NK-92 treated with Interleukin-12 subunit alpha and Interleukin-12 subunit beta, amount 100 ng/mL, for 24 hours (cell line): Measurements from ENCODE around the gene EXD3.
"Not testable (repeated sequence)": the region's sequence is repeated elsewhere in the genome, so short reads cannot be mapped to it uniquely, and the experiment has no call there.

Source experiments
- DNase-seq: peaks from one replicate; lab custom pipeline; 2025; lab: John Stamatoyannopoulos, UW

The EXD3 gene

DNA sequence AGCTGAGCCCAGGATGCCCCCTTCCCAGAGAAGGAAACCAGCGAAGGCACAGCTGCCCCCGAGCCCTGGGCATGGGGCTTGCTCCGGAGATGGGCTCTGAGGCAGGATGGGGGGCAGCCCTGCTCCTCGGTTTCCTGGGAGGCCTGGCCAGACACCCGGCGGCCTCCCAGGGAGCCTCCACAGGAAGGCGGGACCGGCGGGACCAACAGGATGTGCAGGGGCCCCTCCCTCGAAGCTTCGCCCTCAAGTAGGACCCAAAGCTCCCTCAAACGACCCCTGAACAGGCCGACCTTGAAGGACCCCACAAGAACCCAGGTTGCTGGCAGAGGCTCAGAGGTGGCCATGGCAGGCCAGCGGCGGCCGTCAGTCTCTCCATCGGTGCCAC is 11.7 kb downstream of the EXD3 start:
- no peak for DNase-seq

DNA sequence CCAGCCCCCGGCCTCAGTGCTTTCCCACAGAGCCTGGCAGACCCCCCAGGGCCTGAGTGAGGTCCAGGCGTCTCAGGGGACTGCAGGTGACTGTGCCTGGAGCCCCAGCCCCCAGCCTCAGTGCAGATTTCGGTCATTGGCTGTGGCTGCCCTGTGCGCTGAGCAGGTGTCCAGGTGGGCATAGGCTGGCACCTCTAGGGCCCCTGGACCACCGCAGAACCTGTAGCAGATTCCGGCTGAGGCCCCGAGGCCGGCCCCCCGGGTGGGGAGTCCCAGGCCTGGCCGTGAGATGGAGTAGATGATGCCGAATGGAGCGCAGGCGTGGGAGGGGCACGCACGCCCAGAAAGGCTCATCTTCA is 12.1 kb downstream of the EXD3 start:
- no peak for DNase-seq

DNA sequence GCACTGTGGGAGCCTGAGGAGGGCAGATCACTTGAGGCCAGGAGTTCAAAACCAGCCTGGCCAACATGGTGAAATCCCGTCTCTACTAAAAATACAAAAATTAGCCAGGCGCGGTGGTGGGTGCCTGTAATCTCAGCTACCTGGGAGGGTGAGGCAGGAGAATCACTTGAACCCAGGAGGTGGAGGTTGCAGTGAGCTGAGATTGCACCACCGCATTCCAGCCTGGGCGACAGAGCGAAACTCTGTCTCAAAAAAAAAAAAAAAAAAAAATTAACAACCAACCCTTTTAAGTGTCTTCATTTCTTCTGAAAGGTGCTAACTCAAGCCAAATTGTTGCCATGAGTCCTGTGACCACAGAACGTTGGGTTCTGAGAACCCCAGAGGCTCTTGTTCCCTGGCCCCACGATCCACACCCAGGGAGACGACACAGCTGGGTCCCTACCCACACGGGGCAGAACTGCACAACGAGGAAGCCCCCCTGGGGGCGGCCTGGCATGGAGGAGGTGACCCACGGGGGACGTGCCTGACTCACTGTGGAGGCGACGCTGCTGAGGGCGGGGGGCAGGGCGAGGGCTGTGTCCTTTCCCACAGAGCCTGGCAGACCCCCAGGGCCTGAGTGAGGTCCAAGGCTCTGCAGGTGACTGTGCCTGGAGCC is 12.6 kb downstream of the EXD3 start:
- DNase-seq: not testable (repeated sequence)

- no peak for DNase-seq
Observed at GRCh38 chr9:137409515-137409914, 13.4 kb downstream of the EXD3 start.

DNA sequence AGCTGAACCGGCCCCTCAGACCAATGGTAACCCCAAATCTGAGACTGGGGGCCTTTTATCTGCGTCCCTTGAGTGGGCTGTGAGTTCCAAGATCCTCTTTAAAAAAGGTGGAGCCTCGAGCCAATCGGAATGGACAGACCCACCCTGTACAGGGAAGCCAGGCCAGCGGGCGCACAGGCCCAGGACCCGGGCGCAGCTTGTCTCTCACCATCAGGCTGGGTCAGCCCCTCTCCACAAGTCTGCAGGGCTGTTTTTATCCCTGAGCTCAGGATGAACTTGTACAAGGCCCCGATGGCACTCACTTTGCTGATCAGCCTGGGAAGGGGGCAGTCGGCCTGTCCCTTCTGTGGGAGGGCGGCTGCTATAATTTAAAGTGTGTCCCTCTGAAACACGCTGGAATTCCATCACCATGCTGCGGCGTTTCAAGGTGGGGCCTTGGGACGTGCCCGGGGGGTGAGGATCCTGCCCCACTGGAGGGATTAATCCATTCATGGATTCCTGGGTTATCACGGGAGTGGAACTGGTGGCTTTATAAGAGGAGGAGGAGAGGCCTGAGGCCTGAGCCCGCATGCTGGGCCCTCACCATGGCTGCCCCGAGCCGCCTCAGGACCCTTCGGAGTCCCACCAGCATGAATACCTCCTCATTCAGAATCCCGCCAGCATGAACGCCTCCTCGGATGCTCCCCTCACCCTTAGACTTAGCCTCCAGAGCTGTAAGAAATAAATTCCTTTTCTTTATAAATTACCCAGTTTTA is 14.1 kb downstream of the EXD3 start:
- no peak for DNase-seq

DNA sequence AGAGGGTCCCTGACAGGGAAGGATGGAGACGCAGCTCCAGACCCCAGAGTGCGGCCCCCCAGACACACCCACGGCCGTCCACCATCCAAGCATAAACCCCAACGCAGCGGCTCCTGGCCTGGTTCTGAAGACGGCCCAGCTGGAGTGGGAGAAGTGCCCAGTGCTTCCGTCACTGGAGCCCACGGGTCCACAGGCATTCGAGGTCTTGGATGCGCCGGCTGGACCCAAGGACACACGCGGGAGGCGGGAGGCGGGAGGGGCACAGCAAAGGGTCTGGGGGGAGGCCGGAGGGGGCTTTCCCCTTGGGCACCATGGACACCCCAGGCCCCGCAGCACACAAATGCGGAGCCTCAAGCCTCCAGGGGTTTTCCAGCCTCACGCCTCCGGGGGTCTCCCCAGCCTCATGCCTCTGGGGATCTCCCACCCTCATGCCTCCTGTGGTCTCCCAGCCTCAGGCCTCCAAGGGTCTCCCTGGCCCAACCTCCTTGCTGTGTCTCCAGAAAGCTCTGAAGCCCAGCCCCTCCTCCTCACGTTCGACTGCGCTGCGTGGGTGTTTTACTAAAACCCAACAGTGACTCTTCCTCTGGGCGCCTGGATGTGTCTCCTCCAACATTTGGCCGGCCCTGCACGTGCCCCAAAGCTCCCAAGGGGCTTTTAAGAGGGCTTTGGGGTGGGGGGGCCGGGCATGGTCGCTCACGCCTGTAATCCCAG is 15.2 kb downstream of the EXD3 start:
- no peak for DNase-seq

DNA sequence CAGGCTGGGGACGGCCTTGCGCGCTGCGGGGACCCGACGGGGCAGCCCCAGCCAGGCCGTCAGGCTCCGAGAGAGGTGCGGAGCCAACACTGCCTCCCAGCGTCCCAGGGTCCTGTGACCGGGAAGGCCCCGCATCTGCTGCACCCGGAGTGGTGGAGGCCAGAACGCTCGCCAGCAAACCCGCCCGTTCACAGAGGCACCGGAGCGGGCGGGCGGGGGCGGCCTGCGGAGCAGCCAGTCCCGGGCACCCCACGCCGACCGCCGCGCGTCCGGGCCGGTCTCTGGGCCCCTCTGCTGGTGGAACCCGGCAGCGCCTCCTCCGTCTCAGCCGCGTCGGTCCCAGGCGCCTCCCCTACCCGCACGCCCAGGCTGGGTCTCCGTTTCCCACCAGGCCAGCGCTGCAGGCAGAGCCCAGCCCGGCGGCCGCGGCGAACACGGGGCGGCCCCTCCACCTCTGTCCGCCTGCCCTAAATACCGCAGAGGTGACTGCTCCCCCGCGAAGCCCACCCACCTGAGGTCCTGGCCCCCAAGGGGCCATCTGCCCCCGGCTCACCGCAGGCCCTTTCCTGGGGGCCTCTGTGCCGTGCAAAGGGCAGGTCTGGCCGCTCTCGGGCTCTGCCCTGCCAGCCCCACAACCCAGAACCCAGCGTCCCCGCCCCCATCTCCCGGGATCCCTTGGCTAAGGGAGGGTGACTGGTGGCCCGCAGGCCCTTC is 15.9 kb downstream of the EXD3 start:
- DNase-seq: no peak

DNA sequence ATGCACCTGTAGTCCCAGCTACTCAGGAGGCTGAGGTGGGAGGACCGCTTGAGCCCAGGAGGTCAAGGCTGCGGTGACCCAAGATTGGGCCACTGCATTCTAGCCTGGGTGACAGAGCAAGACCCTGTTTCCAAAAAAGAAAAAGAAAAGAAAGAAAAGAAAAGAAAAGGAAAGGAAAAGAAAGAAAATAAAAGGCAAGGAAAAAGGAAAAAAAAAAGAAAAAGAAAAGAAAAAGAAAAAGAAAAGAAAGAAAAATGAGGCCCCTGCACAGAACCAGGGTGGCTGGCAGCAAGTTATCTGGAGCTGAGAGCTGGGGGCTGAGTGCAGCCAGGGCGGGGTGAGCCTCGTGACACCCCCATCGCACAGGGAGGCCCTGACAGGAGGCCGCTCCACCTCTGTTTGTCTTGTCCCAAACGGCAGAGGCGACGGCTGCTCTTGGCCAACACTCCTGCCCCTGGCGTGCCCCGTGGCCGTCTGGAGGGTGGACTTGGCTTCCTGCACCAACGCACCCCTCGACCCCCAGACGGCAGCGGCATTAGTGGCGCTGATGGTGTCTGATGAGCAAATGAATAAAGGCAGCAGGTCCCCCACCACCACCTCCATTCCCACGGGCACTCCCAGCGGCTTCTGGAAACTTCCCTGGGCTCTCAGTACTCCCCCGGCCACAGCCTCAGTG is 16.7 kb downstream of the EXD3 start:
- no peak for DNase-seq

- DNase-seq: no peak
Observed at GRCh38 chr9:137405677-137406081, 17.3 kb downstream of the EXD3 start.

- no peak for DNase-seq
Observed at GRCh38 chr9:137404961-137405567, 17.9 kb downstream of the EXD3 start.

- DNase-seq: no peak
Observed at GRCh38 chr9:137403269-137403668, 19.7 kb downstream of the EXD3 start.

DNA sequence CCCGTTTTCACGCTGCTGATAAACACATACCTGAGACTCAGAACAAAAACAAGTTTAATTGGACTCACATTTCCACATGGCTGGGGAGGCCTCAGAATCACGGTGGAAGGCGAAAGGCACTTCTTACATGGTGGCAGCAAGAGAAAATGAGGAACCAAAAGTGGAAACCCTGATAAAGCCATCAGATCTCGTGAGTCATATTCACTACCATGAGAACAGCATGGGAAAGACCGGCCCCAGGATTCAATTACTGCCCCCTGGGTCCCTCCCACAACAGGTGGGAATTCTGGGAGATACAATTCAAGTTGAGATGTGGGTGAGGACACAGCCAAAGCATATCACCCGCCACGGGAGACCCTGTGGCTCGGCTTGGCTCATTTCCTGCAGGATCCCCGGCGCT is 20.2 kb downstream of the EXD3 start:
- DNase-seq: no peak

GRCh38 chr9:137398561-137399468 is 24.1 kb downstream of the EXD3 start:
- no peak for DNase-seq

DNA sequence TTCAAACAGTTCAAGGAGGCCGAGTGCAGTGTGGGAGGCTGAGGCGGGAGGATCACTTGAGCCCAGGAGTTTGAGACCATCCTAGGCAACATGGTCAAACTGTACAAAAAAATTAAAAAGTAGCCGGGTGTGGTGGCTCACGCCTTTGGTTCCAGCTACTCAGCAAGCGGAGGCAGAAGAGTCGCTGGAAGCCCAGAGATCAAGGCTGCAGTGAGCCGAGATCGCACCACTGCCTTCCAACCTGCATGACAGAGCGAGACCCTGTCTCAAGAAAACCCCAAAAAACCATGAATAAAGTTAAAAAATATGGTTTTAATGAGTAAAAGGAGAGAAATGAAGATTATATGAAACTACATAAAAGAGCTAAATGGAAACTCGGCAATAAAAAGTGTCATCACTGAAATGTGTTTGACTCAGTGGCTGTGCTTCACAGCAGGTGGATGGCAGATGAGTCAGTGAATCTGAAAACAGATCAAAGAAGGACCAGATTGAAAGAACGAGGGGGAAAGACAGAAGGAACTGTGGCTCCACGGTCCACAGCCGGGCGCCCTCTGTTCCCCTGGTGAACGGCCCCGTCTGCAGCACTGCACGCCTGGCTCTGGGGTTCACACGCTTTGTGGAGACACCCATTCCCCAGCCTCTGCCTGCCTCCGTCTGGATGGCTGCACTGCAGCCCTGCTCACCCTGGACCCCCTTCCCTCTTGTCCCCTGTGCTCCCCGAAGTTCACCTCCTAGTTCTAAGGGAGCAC is 25.1 kb downstream of the EXD3 start:
- no peak for DNase-seq

DNA sequence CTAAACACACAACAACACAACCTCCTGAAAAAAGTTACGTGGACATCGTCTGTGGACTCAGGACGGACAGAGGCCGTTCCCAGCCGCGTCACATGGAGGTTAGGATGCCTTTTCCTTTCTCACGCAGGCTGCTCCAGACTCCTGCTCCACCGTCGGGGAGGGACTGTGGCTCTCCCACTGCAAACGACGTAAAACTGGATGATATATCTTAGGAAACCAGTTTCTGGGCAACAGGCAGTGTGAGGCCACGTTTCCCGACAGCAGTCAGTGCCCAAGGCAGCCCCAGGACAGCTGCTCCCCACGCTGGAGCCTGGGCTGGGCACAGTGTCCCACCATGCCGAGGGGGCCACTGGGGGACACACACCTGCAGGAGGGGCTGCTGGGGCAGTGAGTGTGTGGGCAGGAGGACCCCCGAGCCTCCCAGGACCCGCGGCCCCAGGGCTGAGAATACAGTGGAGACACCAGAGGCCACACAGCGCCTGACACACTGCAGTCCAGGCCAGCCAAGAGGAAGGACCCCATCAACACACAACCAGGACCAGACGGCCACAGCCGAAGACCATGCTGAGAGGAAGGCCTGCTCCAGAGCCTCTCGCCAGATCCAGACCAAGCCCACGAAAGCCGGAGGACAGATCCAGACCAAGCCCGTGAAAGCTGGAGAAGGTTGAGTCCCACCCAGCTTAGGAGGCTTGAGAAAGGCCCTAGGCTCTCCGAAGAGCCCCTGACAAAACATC is 26.2 kb downstream of the EXD3 start:
- DNase-seq: no peak

DNA sequence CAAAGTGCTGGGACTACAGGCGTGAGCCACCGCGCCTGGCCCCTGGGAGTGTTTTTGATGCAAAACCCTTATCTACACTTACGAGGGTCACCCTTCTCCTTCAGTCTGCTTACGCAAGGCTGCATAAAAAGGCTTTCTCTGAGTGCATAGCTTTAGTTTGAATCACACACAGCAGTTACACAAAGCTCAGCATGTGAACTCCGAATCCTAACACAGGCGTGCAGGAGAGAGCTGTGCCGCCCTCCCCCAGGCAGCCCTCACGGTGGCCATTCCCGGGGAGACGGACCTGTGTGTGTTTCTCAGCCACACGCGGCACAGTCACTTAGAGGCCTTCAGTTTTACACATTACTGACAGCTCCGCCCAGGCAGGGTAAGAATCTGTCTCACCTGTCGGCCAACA is 26.7 kb downstream of the EXD3 start:
- DNase-seq: no peak

DNA sequence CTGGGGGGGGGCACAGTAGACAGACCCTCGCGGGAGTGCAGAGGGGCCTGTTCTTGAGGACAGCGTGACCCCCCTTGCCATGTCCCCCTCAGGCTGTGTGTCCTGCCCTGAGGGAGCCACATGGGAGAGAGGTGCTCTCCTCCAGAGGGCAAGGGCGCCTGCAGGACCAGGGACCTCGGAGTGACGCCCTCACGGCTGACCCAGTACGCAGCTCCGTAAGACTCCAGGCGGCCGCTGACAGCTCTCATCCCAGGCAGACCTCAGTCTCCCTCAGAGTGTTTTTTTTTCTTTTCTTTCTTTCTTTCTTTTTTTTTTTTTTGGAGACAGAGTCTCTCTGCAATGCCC is 27.3 kb downstream of the EXD3 start:
- no peak for DNase-seq

- DNase-seq: no peak
Observed at GRCh38 chr9:137394866-137395665, 27.9 kb downstream of the EXD3 start.
